ENCODE results near the gene PRKG1. TPM values are rescaled to one million over a fixed set of nuclear protein-coding genes. Genes with fewer than 3 reads are reported as not detected.

Gene PRKG1
- total RNA-seq, 1 experiment from 2014 or later: 10.4 TPM

DNA sequence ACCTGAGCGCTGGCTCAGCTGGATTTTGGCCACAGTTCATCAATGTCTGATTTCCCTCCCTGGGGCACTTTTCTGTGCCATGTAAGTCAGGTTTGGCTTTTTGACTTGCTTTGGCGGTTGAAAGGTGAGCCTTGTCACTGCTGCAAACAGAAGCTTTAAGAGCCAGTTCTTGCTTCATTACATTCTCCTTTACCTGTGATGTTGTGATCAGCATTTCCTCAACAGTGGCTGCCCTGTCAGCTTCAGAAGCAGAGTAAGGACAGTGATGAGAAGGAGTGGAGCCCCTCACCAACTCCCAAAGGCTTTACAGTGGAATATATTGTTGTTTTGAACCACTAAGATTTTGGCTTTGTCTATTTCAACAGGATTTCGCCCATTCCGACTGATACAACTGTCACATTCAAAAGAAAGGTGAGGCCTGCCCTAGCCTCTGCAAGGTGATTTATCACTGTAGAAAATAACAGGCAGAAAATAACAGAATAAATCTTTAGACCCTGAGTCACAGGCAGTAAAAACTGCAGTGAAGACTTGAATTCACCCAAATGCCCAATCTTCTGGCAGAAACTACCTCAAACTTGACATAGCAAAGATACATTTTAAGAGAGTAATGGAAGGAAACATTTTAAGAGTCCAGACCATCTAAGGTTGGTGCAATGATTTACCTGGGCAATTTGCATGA lies 1226.5 kb downstream of the PRKG1 start:
- H4K20me1 ChIP-seq (ENCODE audit: control insufficient read depth, insufficient read depth, insufficient read length): no peaks in the 10 kb centered on the region
- no peaks in the 10 kb centered on the region for H3K79me1 ChIP-seq (ENCODE audit: insufficient read depth, low read depth, low read length, poor library complexity, severe bottlenecking)
- H3K9me3 ChIP-seq (ENCODE audit: control insufficient read depth, low read depth, low read length): no peaks in the 10 kb centered on the region
- H3K27me3 ChIP-seq (ENCODE audit: insufficient read depth, low read length): no peaks in the 10 kb centered on the region
- no peak overlapping the region for H3K14ac ChIP-seq (ENCODE audit: insufficient read depth, low read length)
- no peak overlapping the region for H3K23ac ChIP-seq (ENCODE audit: insufficient read length, low read depth, low read length)
- no peak overlapping the region for H2AK5ac ChIP-seq (ENCODE audit: insufficient read length, low read length)
- no peaks in the 10 kb centered on the region for H3K23me2 ChIP-seq (ENCODE audit: insufficient read length, low read depth, low read length, poor library complexity, severe bottlenecking)
- H3K27ac Mint-ChIP-seq: no peak overlapping the region
- H3K56ac ChIP-seq (ENCODE audit: insufficient read length, low read depth, low read length): no peak overlapping the region
- H3K4me1 ChIP-seq (ENCODE audit: insufficient read depth, low read length): no peaks in the 10 kb centered on the region
- no peak overlapping the region for H3K4me3 Mint-ChIP-seq
- no peak overlapping the region for H4K91ac ChIP-seq (ENCODE audit: insufficient read length, low read depth, low read length)
- H4K8ac ChIP-seq (replicated peaks; ENCODE audit: insufficient read length, low read depth, low read length): no peak overlapping the region
- no peak overlapping the region for H3K9ac ChIP-seq (ENCODE audit: extremely low read depth, insufficient read length, low read length)
- no peak overlapping the region for H4K5ac ChIP-seq (ENCODE audit: insufficient read length, low read depth, low read length)
- no peaks in the 10 kb centered on the region for H3K79me2 ChIP-seq (ENCODE audit: insufficient read depth, low read length)
- H3K4me2 ChIP-seq (ENCODE audit: insufficient read depth, insufficient read length, low read length): no peak overlapping the region
- no peaks in the 10 kb centered on the region; the same call in 1 of the 2 replicates for H3K27me3 Mint-ChIP-seq (ENCODE audit: low read depth)
- no peak overlapping the region for H3K4ac ChIP-seq (ENCODE audit: low read depth, low read length)
- TF ChIP-seq, protein P1, sequence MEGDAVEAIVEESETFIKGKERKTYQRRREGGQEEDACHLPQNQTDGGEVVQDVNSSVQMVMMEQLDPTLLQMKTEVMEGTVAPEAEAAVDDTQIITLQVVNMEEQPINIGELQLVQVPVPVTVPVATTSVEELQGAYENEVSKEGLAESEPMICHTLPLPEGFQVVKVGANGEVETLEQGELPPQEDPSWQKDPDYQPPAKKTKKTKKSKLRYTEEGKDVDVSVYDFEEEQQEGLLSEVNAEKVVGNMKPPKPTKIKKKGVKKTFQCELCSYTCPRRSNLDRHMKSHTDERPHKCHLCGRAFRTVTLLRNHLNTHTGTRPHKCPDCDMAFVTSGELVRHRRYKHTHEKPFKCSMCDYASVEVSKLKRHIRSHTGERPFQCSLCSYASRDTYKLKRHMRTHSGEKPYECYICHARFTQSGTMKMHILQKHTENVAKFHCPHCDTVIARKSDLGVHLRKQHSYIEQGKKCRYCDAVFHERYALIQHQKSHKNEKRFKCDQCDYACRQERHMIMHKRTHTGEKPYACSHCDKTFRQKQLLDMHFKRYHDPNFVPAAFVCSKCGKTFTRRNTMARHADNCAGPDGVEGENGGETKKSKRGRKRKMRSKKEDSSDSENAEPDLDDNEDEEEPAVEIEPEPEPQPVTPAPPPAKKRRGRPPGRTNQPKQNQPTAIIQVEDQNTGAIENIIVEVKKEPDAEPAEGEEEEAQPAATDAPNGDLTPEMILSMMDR (conservative IDR thresholded peaks at IDR 0.05): no peak
- H3K27ac ChIP-seq (ENCODE audit: insufficient read length, low read depth, low read length): no peak overlapping the region
- no peak overlapping the region for H3K18ac ChIP-seq (ENCODE audit: insufficient read length, low read depth, low read length)
- DNase-seq: no peak
- no CpG with 5 or more reads among the region's 4 CpGs for WGBS (ENCODE audit: extremely low coverage, insufficient read length, low lambda C conversion rate)
- H3T11ph ChIP-seq (ENCODE audit: low read length): no peak overlapping the region
- H3K4me1 Mint-ChIP-seq: no peaks in the 10 kb centered on the region
- peaks cover 0 to 3% of the 10 kb centered on the region in 2 experiments; a peak in 3 of 5 replicates for H3K9me3 Mint-ChIP-seq
- H2BK20ac ChIP-seq (ENCODE audit: low read depth, low read length, poor library complexity, severe bottlenecking): no peak overlapping the region
- no peak overlapping the region for H2AFZ ChIP-seq (ENCODE audit: low read length)
- no peaks in the 10 kb centered on the region for H3K36me3 Mint-ChIP-seq (ENCODE audit: insufficient read depth in 1 of 3, low read depth in 3 of 3)
- H2BK15ac ChIP-seq (ENCODE audit: low read depth, low read length): no peak overlapping the region
- no peak overlapping the region for H2BK120ac ChIP-seq (ENCODE audit: low read depth, low read length, poor library complexity, severe bottlenecking)
- no peak overlapping the region for H2BK12ac ChIP-seq (ENCODE audit: insufficient read length, low read depth, low read length)
- H2BK5ac ChIP-seq (ENCODE audit: insufficient read length, low read length): no peak overlapping the region

Measured in H9 (cell line).